Esophagus squamous epithelium (tissue), 4 donors: ENCODE results near the gene LAMA1.

Experiments used
- POLR2A ChIP-seq, 4 donors: fragments of 450-650 bp; IDR thresholded peaks; one replicate each; pipeline ENCODE4 v1.6.1; 2017; ENCODE audit warnings: antibody characterized with exemption in 4 of 4, mild to moderate bottlenecking in 4 of 4, moderate library complexity in 3 of 4
- TF ChIP-seq, protein P1 (sequence below), 6 experiments: fragments of 450-650 bp in 4 of 6; fragments of 200-600 bp in 2 of 6; sonication (generic) in 2 of 6; IDR thresholded peaks; one replicate each; pipeline ENCODE4 v1.5.1; 2016 to 2019; ENCODE audit warnings: antibody characterized with exemption in 6 of 6, mild to moderate bottlenecking in 4 of 6, moderate library complexity in 4 of 6

GRCh38 chr18:7020995-7021777 is 96.4 kb downstream of the LAMA1 start:
- TF ChIP-seq, protein P1, sequence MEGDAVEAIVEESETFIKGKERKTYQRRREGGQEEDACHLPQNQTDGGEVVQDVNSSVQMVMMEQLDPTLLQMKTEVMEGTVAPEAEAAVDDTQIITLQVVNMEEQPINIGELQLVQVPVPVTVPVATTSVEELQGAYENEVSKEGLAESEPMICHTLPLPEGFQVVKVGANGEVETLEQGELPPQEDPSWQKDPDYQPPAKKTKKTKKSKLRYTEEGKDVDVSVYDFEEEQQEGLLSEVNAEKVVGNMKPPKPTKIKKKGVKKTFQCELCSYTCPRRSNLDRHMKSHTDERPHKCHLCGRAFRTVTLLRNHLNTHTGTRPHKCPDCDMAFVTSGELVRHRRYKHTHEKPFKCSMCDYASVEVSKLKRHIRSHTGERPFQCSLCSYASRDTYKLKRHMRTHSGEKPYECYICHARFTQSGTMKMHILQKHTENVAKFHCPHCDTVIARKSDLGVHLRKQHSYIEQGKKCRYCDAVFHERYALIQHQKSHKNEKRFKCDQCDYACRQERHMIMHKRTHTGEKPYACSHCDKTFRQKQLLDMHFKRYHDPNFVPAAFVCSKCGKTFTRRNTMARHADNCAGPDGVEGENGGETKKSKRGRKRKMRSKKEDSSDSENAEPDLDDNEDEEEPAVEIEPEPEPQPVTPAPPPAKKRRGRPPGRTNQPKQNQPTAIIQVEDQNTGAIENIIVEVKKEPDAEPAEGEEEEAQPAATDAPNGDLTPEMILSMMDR (IDR thresholded peaks at IDR 0.05) = no peak
- no peak for TF ChIP-seq POLR2A (IDR thresholded peaks at IDR 0.05)
